Activated naive CD4-positive, alpha-beta T cell treated with anti-CD3 and anti-CD28 coated beads for 36 hours (primary cell): Measurements from ENCODE around the gene POMGNT2. TPM values are rescaled to one million over a fixed set of nuclear protein-coding genes. Genes with fewer than 3 reads are reported as not detected.
"Not testable (repeated sequence)": the region's sequence is repeated elsewhere in the genome, so short reads cannot be mapped to it uniquely, and the experiment has no call there.

Experiments used
- CTCF ChIA-PET: fragments of 350-600 bp; sonication (Branson Sonifier 250); formaldehyde crosslinking; loops from one replicate; lab custom pipeline; 2021; ENCODE audit warnings: antibody characterized with exemption; lab: Charles Lee
- DNase-seq: peaks from one replicate; pipeline ENCODE4 v3.0.0-alpha.2; 2020
- H3K27ac Mint-ChIP-seq: one replicate; pipeline ENCODE4 v1.8.0; 2021; ENCODE audit warnings: mild to moderate bottlenecking, mixed read lengths
- H3K27me3 Mint-ChIP-seq: one replicate; pipeline ENCODE4 v1.8.0; 2021; ENCODE audit warnings: low read depth, mixed read lengths
- H3K36me3 Mint-ChIP-seq: one replicate; pipeline ENCODE4 v1.8.0; 2021; ENCODE audit warnings: low read depth, mixed read lengths
- H3K4me1 Mint-ChIP-seq: one replicate; pipeline ENCODE4 v1.8.0; 2021; ENCODE audit warnings: low read depth, mixed read lengths
- H3K4me3 Mint-ChIP-seq: one replicate; pipeline ENCODE4 v1.8.0; 2021; ENCODE audit warnings: mild to moderate bottlenecking, moderate library complexity, mixed read lengths
- H3K9me3 Mint-ChIP-seq: one replicate; pipeline ENCODE4 v1.8.0; 2021; ENCODE audit warnings: mixed read lengths
- intact Hi-C: fragments of 100-400 bp; cut with micrococcal nuclease; formaldehyde crosslinking; loops from one replicate; pipeline ENCODE4 v1.15.1; 2023
- total RNA-seq, 2 experiments: library from RNA; stranded (reverse); gene quantifications; one replicate each; pipeline ENCODE4 v1.2.3, GENCODE V29; 2021

POMGNT2 gene
- total RNA-seq, 2 experiments from 2014 or later, result 7.6 to 8.0 TPM

DNA sequence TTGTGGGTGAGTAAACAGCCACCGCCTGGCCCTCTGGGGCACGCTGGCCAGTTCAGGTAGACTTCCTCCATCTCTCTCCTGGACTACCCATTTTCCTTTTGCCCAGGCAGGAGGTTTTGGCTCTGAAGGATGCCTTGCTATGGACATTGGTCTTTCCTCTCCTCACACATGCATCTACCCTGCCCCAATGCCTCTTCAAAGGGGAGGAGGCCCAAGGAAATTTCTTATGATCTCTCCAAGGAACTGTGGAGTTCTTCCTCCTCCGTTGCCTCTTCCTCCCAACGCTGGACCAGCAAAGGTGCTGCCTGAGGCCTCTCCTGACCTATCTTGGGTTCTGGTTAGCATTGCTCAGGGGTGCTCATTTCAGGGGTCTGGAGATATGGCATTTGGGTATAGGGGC is 33.5 kb downstream of the POMGNT2 start:
- Mint-ChIP-seq H3K36me3 (no peaks in the 10 kb centered on the region), H3K4me1 (no peaks in the 10 kb centered on the region), H3K9me3 (no peaks in the 10 kb centered on the region), H3K27ac (no peak overlapping the region), H3K27me3 (no peaks in the 10 kb centered on the region), H3K4me3 (no peak overlapping the region)
- CTCF ChIA-PET, result interaction anchor here (0.8 to 4.3 kb wide), 5 partner anchors 15 to 119 kb away, joined by 3 to 48 read pairs (median 4); no protein-coding TSS in a partner anchor
- DNase-seq, result no peak
- intact Hi-C loops, result loop anchor here (5.0 kb wide), 1 partner anchor 290 kb away; no protein-coding TSS in a partner anchor

- H3K9me3 Mint-ChIP-seq, result no peaks in the 10 kb centered on the region
- H3K36me3 Mint-ChIP-seq, result no peaks in the 10 kb centered on the region
- no peaks in the 10 kb centered on the region for H3K4me1 Mint-ChIP-seq
- no peak overlapping the region for H3K4me3 Mint-ChIP-seq
- H3K27ac Mint-ChIP-seq, result no peak overlapping the region
- CTCF ChIA-PET, result interaction anchor here (0.8 to 4.3 kb wide), 9 partner anchors 10 to 323 kb away, joined by 3 to 48 read pairs (median 4); no protein-coding TSS in a partner anchor
- no peaks in the 10 kb centered on the region for H3K27me3 Mint-ChIP-seq
- intact Hi-C loops, result loop anchor here (2.0 to 5.0 kb wide), 2 partner anchors 111 to 289 kb away; no protein-coding TSS in a partner anchor
- DNase-seq, result peak; percentile 45
These were observed 34.5 kb downstream of the POMGNT2 start for GRCh38 chr3:43071313-43071893.

DNA sequence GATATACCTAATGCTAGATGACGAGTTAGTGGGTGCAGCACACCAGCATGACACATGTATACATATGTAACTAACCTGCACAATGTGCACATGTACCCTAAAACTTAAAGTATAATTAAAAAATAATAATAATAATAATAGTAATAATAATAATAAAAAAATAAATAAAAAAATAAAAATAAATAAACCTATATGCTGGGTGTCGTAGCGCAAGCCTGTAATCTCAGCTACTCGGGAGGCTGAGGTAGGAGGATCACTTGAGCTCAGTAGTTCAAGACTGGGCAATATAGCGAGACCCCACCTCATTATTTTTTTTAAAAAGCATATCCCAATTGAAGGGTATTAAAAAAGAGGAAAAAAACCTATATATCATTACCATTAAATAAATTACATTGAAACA is 35.2 kb downstream of the POMGNT2 start:
- CTCF ChIA-PET, result interaction anchor here (0.7 to 4.3 kb wide), 4 partner anchors 10 to 603 kb away, joined by 3 to 48 read pairs (median 3); no protein-coding TSS in a partner anchor
- H3K9me3 Mint-ChIP-seq, result not testable (repeated sequence)
- intact Hi-C loops, result loop anchor here (2.0 to 5.0 kb wide), 2 partner anchors 110 to 288 kb away; no protein-coding TSS in a partner anchor

GRCh38 chr3:43063114-43063513 is 42.8 kb downstream of the POMGNT2 start:
- Mint-ChIP-seq H3K27me3 (no peaks in the 10 kb centered on the region), H3K27ac (no peak overlapping the region), H3K36me3 (no peaks in the 10 kb centered on the region), H3K9me3 (no peaks in the 10 kb centered on the region), H3K4me3 (no peak overlapping the region), H3K4me1 (peaks cover 13% of the 10 kb centered on the region)
- intact Hi-C loops, result no loop called here
- CTCF ChIA-PET, result interaction anchor here (1.2 to 1.4 kb wide), 2 partner anchors 55 to 101 kb away, joined by 3 to 4 read pairs; no protein-coding TSS in a partner anchor
- DNase-seq, result no peak

More for the DNA sequence above, 35.2 kb downstream of the POMGNT2 start:
- not testable (repeated sequence) for H3K4me3 Mint-ChIP-seq, DNase-seq, H3K27ac Mint-ChIP-seq, H3K27me3 Mint-ChIP-seq, H3K36me3 Mint-ChIP-seq, H3K4me1 Mint-ChIP-seq

DNA sequence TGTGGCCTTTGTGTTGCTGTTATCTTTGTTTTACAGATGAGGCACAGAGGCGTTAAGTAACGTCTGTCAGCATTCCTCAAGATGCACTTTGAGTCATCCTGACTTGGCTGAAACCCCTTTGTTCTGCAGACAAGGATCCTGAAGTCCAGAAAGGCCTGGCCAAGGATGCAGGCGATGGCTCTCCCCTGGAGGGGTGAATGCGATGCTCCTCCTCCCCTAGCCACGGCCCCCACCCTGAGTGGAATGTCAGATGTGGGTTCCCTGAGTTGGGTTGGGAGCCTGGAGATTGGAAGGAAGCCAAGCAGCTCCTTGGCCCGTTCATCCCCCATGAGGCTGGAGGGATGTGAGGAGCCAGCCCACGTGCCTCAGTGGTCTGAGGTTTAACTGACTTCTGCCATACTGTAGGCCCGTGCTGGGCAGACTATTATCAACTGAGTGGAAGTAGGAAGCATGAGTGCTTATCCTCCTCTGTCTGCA is 43.3 kb downstream of the POMGNT2 start:
- no peaks in the 10 kb centered on the region for H3K36me3 Mint-ChIP-seq
- H3K9me3 Mint-ChIP-seq, result no peaks in the 10 kb centered on the region
- CTCF ChIA-PET, result interaction anchor here (1.4 kb wide), 1 partner anchor 101 kb away, joined by 3 read pairs; no protein-coding TSS in a partner anchor
- DNase-seq, result no peak
- H3K4me3 Mint-ChIP-seq, result no peak overlapping the region
- intact Hi-C loops, result no loop called here
- no peak overlapping the region for H3K27ac Mint-ChIP-seq
- peaks cover 13% of the 10 kb centered on the region for H3K4me1 Mint-ChIP-seq
- no peaks in the 10 kb centered on the region for H3K27me3 Mint-ChIP-seq

GRCh38 chr3:43062040-43062563 is 43.8 kb downstream of the POMGNT2 start:
- H3K36me3 Mint-ChIP-seq, result no peaks in the 10 kb centered on the region
- H3K9me3 Mint-ChIP-seq, result no peaks in the 10 kb centered on the region
- H3K27me3 Mint-ChIP-seq, result no peaks in the 10 kb centered on the region
- no peak overlapping the region for H3K27ac Mint-ChIP-seq
- no peak overlapping the region for H3K4me3 Mint-ChIP-seq
- CTCF ChIA-PET, result no interaction called here
- DNase-seq, result no peak
- intact Hi-C loops, result no loop called here
- peaks cover 13% of the 10 kb centered on the region for H3K4me1 Mint-ChIP-seq

DNA sequence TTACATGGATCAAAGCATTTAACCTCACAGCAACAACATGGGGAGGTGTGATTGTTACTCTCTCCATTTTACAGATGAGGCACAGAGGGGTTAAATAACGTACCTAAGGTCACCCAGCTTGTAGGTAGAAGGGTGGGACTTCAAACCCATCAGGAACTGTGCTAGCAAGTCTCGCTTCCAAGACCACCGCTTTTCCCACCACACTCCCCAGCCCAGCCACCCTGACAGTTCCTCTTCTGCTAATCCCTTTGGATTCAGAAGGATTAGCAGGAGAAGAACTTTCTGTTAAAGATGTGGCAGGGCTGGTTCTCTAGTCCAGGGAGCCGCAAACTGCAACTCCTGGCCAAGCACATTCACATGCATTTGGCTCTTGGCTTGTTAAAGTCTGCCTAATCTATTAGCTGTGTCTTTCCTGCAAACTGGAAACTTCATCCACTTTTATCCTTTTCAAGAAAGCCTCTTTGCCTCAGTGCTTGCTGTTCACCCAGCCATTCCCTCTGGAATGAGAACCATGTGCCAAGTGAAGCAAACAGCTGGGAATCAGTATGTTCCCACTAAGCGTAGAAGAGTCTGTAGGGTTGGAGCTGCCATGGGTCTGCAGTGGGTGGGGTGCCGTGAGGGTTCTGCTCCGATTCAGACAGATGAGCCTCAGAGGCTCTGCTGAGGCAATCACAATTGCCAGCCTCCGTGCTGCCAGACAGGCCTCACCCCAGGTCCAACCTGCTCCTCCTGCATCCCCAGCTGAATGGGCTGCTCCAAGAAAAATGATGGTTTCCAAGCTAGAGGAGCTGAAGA is 44.6 kb downstream of the POMGNT2 start:
- Mint-ChIP-seq H3K36me3 (no peaks in the 10 kb centered on the region), H3K27ac (no peak overlapping the region), H3K4me1 (peaks cover 13% of the 10 kb centered on the region), H3K9me3 (no peaks in the 10 kb centered on the region), H3K4me3 (no peak overlapping the region), H3K27me3 (no peaks in the 10 kb centered on the region)
- intact Hi-C loops, result no loop called here
- CTCF ChIA-PET, result interaction anchor here (0.6 to 0.7 kb wide), 2 partner anchors 10 to 1191 kb away, joined by 3 to 4 read pairs; no protein-coding TSS in a partner anchor
- no peak for DNase-seq

DNA sequence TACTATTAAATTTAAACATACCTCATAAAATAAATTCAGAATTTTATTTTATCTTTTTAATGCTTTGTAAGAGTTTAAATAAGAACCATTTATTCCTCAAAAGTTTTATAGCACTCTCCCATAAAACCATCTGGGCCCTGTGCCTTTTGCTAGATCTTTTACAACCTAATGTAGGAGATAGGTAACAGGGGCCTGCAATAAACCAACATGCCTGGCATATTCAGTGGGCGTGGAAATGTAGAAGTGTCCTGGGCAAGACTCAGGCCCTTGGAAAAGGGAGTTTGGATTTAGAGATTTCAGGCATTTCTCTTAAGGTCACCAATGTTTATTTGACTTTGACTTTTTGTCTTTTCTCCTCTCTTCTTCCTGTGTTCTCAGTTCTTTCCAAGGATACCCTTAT is 46.4 kb downstream of the POMGNT2 start:
- intact Hi-C loops, result no loop called here

DNA sequence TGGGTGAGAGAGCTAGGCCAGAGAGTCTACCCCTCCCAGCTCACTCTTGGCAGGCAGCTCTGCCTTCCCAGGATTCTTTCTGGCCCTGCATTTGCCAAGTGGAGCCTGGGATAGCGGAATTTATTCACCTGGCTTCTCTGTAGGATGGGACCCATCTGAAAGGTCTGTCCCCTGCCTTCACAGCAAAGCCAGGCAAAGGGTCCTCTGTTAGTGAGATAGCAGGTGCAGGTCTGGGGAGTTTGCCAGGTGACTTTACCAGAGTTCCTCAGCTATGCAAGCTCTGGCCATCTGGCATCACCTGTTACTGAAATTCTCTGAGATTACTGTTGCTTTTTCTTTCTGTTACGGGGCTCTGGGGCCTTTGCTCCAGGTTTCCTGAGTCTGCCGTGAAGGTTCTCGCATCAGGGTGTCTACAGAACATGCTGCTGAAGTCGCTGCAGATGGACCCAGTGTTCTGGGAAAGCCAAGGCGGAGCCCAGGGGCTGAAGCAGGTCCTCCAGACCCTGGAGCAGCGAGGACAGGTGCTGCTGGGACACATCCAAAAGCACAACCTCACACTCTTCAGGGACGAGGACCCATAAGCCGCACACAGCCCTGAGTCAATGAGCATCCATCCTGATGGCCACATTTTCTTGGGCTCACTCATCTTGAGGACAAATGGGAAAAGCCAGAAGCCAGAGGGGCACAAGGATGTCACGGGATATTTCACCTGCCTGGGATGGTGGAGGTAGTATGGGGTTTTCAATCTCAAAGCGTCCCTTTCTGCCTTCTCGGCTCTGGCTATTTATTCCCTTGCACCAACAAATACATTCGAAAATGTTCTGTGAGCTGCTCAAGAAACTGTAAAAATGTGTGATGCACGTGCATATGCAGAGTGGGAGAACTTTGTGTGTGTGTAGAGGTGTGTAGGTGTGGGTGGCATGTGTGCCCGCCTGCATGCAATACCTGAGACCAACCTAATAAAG is 49.8 kb downstream of the POMGNT2 start:
- CTCF ChIA-PET, result interaction anchor here (1.3 kb wide), 1 partner anchor 94 kb away, joined by 3 read pairs; no protein-coding TSS in a partner anchor
- DNase-seq, result no peak
- Mint-ChIP-seq H3K27me3 (no peaks in the 10 kb centered on the region), H3K4me3 (no peak overlapping the region), H3K27ac (no peak overlapping the region), H3K4me1 (peaks cover 13% of the 10 kb centered on the region), H3K9me3 (peaks cover 11% of the 10 kb centered on the region), H3K36me3 (no peaks in the 10 kb centered on the region)
- intact Hi-C loops, result no loop called here

More for the DNA sequence above, 46.4 kb downstream of the POMGNT2 start:
- no peaks in the 10 kb centered on the region for H3K27me3 Mint-ChIP-seq
- CTCF ChIA-PET, result interaction anchor here (1.5 kb wide), 1 partner anchor 97 kb away, joined by 6 read pairs; no protein-coding TSS in a partner anchor
- no peaks in the 10 kb centered on the region for H3K36me3 Mint-ChIP-seq
- no peak for DNase-seq
- H3K27ac Mint-ChIP-seq, result no peak overlapping the region
- H3K9me3 Mint-ChIP-seq, result no peaks in the 10 kb centered on the region
- H3K4me1 Mint-ChIP-seq, result peaks cover 13% of the 10 kb centered on the region
- no peak overlapping the region for H3K4me3 Mint-ChIP-seq

- intact Hi-C loops, result no loop called here
- peaks cover 7% of the 10 kb centered on the region for H3K4me1 Mint-ChIP-seq
- CTCF ChIA-PET, result interaction anchor here (1.3 kb wide), 1 partner anchor 93 kb away, joined by 3 read pairs; no protein-coding TSS in a partner anchor
- H3K9me3 Mint-ChIP-seq, result peaks cover 17% of the 10 kb centered on the region
- H3K36me3 Mint-ChIP-seq, result peaks cover 2% of the 10 kb centered on the region
- H3K27ac Mint-ChIP-seq, result no peak overlapping the region
- H3K4me3 Mint-ChIP-seq, result no peak overlapping the region
- no peak for DNase-seq
- H3K27me3 Mint-ChIP-seq, result no peaks in the 10 kb centered on the region
These were observed 50.5 kb downstream of the POMGNT2 start for GRCh38 chr3:43055393-43055792.

GRCh38 chr3:43054754-43055153 is 51.1 kb downstream of the POMGNT2 start:
- H3K4me1 Mint-ChIP-seq, result peaks cover under 1% of the 10 kb centered on the region
- CTCF ChIA-PET, result no interaction called here
- no peak overlapping the region for H3K27ac Mint-ChIP-seq
- H3K9me3 Mint-ChIP-seq, result peaks cover 20% of the 10 kb centered on the region
- H3K4me3 Mint-ChIP-seq, result no peak overlapping the region
- DNase-seq, result no peak
- no peaks in the 10 kb centered on the region for H3K27me3 Mint-ChIP-seq
- H3K36me3 Mint-ChIP-seq, result peaks cover 4% of the 10 kb centered on the region
- intact Hi-C loops, result no loop called here
